Iris pigment epithelial cell (primary cell): ENCODE results near the gene SERAC1.
A peak's percentile ranks its signal among the peaks of the same experiment; 100 is the strongest.
"Not testable (repeated sequence)": the region's sequence is repeated elsewhere in the genome, so short reads cannot be mapped to it uniquely, and the experiment has no call there.

Experiments used
- DNase-seq: peaks from one replicate; pipeline ENCODE4 v3.0.0-alpha.2; 2011; ENCODE audit warnings: low read depth

Gene SERAC1

DNA sequence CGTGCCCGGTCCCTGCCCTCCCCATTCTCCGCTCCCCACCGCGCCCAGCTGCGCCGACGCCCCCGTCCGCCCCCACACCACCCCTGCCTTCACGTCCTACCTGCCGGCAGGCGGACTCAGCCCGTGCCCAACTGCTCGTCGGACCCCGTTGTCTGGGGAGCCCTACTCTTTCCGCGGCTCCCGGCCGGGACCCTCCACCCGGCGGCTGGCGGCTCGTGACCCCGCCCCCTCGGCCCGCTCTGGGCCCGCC lies at the start of gene SERAC1:
Gene SERAC1, minus strand, starts transcription at position 223 of the 250 bp plus-strand sequence. CDS start 9,899 bp downstream, outside the sequence.
- no peak for DNase-seq

DNA sequence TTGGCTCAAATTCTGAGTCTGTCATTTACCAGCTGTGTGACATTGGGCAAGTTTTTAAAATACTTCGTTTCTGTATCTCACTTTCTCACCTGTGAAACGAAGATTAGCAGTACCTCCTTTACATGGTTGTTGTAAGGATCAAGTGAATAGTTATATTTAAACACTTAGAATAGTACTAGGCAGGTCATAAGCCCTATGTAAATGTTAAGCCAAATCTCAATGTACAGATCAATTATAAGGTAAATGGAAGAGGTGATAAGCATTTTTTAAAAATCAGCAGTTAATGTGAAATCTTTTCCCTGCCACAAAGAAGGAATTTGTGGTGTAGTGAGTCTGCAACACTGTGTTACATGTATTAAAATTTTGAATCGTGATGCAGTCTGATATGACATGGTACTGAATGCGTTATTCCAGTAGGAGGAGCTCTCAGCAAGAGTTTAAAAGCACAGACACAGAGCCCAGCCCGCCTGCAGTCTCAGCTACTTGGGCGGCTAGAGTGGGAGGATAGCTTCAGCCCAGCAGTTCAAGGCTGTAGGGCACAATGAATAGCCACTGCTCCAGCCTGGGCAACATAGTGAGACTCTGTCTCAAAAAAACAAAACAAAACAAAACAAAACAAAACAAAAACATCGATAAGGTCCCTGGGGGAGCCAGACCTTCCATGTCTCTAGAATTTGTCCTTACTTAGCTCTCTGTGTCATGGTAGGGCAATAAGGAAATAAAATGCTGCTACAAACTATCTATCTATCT lies 46.0 kb upstream of the SERAC1 start:
- peak; percentile 84 for DNase-seq

DNA sequence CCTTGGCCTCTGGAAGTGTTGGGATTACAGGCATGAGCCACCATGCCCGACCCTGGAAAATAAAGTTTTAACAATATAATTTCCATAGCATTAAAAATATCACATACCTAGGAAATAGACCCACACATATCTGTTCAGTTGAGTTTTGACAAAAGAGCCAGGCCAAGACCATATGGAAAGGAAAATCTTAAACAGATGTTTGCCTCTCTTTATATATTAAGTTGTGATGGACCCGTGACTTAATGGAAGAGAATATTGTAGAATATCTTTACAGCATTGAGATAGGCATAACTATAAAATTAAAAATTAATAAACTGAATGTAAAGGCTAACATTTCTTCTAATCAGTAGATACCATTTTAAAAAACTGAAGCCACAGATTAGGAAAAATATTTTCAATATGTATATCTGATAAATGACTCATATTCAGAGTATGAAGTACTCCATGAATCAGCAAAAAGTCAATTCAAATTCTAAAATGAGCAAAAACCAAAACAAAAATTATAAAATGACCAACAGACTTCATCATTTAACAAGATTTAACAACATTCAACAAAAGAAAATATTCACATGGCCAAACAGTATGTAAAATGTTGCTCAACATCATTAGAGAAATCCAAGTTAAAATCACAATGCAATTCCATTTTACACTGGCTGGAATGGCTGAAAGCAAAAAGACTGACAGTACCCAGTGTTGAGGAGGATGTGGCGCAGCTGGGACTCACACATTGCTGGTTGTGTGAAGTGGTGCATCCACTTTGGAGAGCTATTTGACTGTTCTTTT lies 43.4 kb upstream of the SERAC1 start:
- peak; percentile 41 for DNase-seq

DNA sequence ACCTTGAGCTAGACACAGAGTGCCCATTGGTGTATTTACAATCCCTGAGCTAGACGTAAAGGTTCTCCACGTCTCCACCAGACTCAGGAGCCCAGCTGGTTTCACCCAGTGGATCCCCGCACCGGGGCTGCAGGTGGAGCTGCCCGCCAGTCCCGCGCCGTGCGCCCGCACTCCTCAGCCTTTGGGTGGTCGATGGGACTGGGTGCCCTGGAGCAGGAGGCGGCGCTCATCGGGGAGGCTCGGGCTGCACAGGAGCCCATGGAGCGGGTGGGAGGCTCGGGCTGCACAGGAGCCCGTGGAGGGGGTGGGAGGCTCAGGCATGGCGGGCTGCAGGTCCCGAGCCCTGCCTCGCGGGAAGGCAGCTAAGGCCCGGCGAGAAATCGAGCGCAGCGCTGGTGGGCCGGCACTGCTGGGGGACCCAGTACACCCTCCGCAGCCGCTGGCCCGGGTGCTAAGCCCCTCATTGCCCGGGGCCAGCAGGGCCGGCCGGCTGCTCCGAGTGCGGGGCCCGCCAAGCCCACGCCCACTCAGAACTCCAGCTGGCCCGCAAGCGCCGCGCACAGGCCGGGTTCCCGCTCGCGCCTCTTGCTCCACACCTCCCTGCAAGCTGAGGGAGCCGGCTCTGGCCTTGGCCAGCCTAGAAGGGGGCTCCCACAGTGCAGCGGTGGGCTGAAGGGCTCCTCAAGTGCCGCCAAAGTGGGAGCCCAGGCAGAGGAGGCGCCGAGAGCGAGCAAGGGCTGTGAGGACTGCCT lies 41.7 kb upstream of the SERAC1 start:
- not testable (repeated sequence) for DNase-seq

DNA sequence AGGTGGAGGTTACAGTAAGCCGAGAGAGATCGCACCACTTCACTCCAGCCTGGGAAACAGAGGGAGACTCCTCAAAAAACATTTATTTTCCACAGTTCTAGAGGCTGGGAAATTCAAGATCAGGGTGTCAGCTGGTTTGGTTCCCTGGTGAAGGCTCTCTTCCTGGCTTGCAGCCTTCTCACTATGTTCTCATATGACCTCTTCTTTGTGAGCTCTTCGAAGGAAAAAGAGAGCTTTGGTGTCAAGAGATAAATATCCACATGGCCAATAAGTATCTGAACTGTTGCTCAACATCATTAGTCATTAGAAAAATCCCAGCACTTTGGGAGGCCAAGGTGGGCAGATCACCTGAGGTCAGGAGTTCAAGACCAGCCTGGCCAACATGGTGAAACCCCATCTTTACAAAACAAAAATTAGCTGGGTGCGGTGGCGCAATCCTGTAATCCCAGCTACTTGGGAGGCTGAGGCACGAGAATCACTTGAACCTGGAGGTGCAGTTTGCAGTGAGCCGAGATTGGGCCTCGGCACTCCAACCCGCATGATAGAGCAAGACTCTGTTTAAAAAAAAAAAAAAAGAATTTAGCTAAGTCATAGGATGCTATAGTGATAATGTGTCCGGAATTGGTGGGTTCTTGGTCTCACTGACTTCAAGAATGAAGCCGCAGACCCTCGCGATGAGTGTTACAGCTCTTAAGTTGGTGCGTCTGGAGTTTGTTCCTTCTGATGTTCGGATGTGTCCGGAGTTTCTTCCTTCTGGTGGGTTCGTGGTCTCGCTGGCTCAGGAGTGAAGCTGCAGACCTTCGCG lies 40.4 kb upstream of the SERAC1 start:
- peak; percentile 76 for DNase-seq

DNA sequence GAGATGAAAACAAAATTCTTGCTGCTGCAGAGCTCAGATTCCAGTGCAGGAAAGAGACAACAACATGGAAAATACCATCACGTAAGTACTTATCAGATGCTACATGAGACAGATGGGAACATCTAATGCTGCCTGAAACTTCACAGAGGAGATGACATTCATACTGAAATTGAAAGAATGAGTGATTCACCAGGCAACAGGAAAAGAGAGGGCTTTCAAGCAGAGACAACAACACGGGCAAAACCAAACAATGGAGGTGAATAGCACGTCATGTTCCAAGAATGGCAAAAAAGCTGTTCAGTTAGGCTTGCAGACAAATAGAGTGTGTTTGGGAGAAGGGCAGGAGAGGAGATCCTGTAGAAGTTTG lies 39.3 kb upstream of the SERAC1 start:
- DNase-seq, result peak; percentile 93

DNA sequence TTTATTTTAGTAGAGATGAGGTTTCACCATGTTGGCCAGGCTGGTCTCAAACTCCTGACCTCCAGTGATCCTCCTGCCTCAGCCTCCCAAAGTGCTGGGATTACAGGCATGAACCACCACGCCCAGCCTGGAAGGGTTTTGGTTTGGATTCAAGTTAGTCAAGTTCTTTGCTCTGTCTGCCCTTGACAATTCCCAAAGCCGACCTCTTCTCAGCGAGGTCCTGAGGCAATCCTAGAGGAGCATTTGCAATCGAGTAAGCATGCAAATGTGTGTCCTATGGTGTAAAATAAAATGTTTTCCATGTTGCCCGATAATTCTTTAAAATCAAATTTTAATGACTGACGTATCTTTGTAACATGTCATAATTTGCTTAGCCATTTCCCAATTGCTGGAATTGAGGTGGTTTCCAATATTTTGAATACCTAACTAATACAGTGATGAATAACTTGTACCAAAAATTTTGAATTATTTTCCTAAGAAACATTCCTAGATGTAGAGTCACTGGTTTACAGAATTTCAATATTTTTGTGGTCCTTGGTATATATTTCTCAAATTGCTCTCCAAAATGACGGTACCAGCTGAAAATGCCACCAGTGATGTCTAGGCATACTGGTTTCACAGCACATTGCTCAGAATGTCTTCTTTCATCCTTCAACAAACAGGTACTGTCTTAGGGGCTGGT lies 38.8 kb upstream of the SERAC1 start:
- peak; percentile 56 for DNase-seq

DNA sequence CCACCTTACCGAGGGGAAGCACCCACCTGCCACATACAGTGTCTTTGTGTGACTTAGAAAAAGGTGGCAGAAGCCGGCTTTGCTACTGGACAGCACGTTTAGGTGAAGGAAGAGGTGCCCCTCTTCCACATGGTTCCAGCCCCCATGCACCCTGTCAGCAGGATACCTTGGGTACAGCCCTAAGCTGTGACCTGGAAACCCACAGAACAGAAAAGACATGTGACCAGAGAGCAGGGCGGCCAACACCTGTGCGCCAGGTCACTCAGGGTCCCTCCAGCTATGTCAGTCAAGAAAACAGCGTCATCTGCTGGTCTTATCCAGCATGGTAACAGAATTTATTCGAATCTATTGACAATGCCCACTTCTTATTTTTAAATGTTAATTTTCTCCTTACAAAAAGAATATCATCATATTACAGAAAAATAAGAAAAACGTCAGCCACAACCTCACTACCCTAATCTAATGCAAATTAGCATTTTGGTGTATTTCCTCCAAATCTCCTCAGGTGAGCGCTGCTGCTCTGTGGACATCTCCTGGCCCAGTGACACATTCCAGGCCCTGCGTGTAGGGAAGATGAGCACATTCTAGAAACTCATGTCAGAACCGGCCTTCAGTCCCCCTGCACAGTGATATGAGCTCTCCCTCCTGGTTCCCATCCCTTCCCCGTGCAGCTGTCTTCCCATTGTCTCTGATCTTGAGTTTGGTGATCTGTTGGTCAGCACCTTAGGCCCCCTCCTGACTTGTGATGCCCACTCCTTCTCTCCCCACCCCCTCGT lies 37.3 kb upstream of the SERAC1 start:
- peak; percentile 23 for DNase-seq

DNA sequence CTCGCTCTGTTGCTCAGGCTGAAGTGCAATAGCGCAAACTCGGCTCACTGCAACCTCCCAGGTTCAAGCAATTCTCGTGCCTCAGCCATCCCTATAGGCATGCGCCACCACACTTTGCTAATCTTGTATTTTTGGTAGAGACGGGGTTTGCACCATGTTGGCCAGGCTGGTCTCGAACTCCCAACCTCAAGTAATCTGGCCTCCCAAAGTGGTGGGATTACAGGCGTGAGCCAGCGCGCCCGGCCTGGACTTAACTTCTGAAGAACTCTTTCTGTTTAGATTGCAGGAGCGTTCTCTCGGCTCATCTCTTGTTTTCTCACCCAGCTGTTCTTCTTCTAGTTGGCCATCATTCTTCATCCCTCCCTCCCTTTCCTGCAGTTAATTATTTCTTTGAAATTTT lies 30.4 kb upstream of the SERAC1 start:
- no peak for DNase-seq

DNA sequence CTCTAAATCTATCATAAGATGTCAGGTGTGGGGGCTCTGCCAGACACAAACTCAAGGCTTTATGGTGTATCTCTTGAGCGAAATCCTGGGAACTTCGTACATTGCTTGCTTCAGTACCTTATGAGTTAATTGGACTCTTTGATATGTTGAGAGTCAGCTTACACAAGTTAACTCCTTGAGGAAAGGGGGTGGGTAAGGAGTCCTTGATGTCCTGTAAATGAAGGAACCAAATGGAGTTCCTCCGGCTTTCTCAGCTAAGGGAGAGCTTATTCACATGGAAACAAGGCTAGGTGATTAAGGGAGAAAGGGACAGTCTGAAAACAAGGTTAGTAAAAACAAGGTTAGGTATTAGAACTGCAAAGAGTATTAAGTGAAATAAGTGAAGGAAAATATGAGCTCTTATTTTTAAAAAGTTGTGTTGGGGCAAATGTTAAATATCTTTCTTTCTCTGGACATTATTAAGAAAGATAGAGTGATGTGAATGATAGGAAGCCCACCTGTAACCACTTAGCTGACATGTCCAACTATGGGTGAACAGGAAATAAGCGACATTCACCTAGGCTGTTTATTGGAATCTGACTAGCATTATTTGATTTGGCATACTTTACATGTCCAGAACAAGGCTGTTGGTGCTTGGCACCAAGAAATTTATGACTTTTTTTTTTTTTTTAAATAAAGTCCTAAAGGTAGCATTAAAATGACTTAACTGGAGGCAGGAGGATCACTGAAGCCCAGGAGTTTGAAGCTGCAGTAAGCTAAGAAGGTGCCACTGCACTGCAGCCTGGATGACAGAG lies 26.6 kb upstream of the SERAC1 start:
- DNase-seq, result no peak

DNA sequence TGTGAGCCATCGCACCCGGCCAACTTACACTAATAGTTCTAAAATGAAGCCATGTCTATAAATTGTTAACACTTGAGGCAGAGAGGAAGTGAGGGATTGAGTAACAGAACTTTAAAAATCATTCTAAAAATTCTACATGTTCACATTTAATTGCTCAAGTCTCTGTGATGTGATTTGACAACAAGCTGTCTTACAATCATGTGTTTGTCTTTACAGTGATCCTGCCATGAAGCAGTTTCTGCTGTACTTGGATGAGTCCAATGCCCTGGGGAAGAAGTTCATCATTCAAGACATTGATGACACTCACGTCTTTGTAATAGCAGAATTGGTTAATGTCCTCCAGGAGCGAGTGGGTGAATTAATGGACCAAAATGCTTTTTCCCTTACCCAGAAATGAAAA lies 23.7 kb upstream of the SERAC1 start:
- no peak for DNase-seq

DNA sequence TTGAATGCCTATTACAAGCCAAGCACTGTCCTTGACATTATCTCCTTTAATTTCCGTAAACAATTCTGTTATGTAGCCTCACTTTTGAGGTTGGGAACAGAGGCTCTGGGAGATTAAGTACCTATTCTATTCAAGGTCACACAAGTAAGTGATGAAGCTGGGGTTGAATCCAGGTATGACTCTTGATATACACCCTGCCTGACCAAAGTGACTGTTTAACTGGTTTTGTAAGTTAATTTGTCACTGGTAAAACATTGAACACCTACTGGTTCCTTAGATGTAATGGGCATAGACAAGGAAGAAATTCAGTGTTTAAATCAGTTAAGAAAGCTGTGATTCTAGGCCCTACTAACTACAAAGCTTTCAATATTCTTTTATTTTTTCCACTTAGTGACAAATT lies 23.0 kb upstream of the SERAC1 start:
- DNase-seq, result no peak

DNA sequence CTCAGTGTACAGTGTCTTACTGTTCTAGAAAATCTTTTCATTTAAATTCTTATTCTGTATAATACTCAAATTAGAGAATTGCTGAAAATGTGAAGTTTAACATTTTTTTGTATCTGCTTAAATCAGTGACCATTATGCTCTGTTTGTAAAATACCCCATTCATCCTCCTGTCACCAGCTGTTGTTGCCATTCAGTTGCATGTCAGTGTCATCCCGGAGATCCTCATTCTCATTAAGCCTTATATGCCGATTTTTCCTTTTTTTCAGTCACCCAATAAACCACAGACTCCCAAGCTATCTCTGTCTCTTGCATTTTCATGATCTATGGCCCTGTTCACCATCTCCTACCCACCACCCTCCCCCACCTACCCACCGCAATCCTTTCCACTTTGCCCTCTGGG lies 20.5 kb upstream of the SERAC1 start:
- DNase-seq, result no peak

DNA sequence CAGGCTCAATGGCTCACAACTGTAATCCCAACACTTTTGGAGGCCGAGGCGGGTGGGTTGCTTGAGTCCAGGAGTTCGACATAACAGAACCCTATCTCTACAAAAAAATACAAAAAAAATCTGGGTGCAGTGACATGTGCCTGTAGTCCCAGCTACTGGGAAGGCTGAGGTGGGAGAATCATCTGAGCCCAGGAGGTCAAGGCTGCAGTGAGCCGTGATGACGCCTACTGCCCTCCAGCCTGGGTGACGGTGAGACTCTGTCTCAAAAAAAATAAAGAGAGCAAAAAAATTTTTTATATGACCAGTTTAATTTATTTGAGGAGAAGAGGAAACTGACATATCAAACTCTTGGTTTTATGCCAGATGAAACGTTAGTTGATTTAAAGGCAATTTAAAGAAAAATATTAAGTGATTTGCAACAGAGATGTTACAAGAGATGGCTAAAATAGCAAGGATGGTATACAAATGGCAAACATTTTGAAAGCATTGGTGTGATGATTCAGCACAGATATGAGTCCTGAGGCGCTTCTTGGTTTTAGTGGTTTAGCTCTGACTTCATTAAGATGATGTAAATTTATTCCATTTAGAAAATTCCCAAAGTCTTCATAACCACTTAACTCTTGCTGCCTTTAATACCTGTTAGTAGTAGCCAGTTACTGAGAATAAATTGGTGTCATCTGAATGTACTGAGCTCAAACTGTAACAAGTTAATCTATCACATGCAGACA lies 17.8 kb upstream of the SERAC1 start:
- DNase-seq, result peak; percentile 86

DNA sequence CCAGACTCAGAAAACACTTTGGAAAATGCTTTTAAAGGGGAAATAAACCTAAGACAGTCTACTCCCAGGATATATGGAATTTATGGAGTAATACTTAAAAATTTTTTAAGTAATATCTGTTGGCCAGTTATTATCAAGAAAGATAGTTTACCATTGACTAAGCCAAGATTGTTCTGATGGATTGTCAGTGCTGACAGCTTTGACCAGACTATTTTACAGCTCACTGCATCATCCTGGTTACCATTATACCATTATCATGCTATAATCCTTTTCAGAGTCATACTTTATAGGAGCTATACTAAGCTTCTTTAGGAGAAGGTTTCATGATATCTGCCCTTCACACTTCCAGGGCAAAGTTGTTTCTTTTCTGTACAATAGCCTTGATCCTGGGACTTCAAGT lies 16.5 kb upstream of the SERAC1 start:
- DNase-seq, result peak; percentile 45

DNA sequence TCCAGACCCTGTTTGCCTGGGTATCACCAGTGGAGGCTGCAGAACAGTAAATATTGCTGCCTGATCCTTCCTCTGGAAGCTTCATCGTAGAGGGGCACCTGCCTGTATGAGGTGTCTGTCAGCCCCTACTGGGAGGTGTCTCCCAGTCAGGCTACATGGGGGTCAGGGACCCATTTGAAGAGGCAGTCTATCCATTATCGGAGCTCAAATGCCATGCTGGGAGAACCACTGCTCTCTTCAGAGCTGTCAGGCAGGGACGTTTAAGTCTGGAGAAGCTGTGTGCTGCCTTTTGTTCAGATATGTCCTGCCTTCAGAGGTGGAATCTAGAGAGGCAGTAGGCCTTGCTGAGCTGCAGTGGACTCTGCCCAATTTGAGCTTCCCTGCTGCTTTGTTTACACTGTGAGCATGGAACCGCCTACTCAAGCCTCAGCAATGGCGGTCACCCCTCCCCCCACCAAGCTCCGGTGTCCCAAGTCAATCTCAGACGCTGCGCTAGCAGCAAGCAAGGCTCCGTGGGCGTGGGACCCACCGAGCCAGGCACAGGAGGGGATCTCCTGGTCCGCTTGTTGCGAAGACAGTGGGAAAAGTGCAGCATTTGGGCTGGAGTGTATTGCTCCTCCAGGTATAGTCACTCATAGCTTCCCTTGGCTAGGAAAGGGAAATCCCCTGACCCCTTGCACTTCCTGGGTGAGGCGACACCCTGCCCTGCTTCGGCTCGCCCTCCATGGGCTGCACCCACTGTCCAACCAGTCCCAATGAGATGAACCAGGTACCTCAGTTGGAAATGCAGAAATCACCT lies 15.3 kb upstream of the SERAC1 start:
- peak; percentile 29 for DNase-seq

DNA sequence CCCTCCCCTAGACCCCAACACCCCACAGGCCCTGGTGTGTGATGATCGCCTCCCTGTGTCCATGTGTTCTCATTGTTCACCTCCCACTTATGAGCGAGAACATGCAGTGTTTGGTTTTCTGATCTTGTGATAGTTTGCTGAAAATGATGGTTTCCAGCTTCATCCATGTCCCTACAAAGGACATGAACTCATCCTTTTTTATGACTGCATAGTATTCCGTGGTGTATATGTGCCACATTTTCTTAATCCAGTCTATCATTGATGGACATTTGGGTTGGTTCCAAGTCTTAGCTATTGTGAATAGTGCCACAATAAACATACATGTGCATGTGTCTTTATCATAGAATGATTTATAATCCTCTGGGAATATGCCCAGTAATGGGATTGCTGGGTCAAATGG lies 9.7 kb upstream of the SERAC1 start:
- not testable (repeated sequence) for DNase-seq

DNA sequence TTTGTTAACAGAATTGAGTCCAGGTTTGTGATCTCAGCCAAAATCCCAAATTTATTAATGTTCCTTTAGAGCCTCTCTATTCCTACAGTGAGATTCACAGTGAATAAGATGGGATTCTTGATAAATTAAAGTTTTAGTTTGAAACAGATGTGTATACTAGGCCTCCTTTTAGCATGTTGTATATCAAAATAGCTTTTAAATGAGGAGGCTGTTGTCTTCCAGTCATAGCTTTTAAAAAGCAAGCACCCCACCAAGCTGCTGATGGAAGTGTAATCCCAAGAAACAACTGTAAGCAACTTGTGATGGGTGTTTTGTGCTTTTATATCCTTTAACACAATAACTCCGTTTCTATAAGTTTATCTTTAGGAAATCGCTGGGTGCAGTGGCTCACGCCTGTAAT lies 7.0 kb upstream of the SERAC1 start:
- no peak for DNase-seq

DNA sequence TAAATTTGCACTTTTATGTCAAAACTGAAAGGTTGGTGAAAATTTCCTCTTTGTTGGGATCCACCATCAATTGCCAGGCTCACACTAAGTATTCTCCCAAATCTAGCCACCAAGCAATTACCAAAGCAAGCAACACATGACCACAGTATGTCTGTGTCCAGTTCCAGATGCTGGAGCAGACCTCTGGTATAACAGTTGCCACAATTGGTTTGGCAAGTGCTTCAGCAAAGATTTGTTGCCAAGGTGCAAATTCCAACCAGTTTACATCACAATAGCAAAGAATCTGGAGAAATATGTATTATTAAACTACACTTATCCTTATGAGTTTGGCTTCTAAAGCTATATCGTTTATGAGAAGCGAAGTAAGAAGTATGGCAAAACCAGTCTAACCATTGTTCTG lies 6.5 kb upstream of the SERAC1 start:
- DNase-seq, result peak; percentile 97
